ENCODE data around the gene TATDN2.
"Not testable (repeated sequence)": the region's sequence is repeated elsewhere in the genome, so short reads cannot be mapped to it uniquely, and the experiment has no call there.

TATDN2 gene

GRCh38 chr3:10260211-10260701, 12.0 kb downstream of the TATDN2 start:
- Mint-ChIP-seq H3K36me3 (ENCODE audit: low read depth) (peaks cover 65% of the 10 kb centered on the region), H3K27me3 (ENCODE audit: low read depth) (no peaks in the 10 kb centered on the region), H3K27ac (no peak overlapping the region), H3K4me3 (no peak overlapping the region), H3K4me1 (peaks cover 22% of the 10 kb centered on the region), H3K9me3 (no peaks in the 10 kb centered on the region)
- TF ChIP-seq CTCF (IDR thresholded peaks at IDR 0.05; ENCODE audit: unreplicated experiment in 3 of 3) = no peak

- Mint-ChIP-seq H3K4me1 (peaks cover 27% of the 10 kb centered on the region), H3K36me3 (ENCODE audit: low read depth) (peaks cover 60% of the 10 kb centered on the region), H3K27me3 (ENCODE audit: low read depth) (no peaks in the 10 kb centered on the region), H3K9me3 (no peaks in the 10 kb centered on the region), H3K27ac (peak overlapping the region; percentile 6 to 56 (median 34)), H3K4me3 (no peak overlapping the region)
- no peak for TF ChIP-seq CTCF (IDR thresholded peaks at IDR 0.05; ENCODE audit: unreplicated experiment in 3 of 3)
Measured at GRCh38 chr3:10262027-10262426, 13.8 kb downstream of the TATDN2 start.

DNA sequence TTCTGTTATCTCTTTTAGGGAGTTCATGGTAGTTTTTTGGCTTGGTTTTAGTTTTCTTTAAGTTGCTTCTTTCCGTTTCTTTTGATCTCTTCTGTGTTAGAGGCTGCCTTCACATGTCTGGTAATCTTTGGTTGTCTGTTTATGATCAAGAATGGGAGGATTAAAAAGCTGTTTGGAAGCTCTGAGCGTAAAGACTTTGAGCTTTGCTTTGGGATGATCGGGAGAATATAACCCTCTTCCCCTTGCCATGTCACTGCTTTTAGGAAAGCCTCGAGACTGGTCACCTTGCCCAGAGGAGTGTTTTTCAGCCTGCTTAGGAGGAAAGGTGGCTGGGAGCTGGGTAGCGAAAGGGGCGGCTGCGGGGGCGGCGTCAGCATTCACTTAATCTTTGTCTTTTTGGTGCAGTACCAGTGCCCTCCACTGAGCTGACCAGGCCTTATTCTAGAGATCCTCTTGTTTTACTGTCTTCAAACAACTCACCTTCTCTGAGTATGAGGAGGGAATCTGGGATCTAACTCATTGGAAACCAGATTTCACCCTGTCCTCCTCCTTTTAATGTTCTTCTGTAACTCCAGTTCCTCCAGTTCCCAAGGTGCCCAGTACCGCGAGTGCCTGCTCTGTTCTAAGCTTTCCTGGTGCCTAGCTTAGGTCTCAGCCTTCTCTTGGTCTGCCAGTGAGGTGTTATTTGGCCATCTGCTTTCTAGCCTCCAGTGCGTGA, 15.5 kb downstream of the TATDN2 start:
- Mint-ChIP-seq H3K27ac (peak overlapping the region; percentile 56 to 79 (median 75)), H3K9me3 (no peaks in the 10 kb centered on the region), H3K36me3 (ENCODE audit: low read depth) (peaks cover 63% of the 10 kb centered on the region), H3K4me3 (peak overlapping the region in 1 of 3 experiments; percentile 3), H3K4me1 (peaks cover 27% of the 10 kb centered on the region), H3K27me3 (ENCODE audit: low read depth) (no peaks in the 10 kb centered on the region)
- peak; percentile 50 to 57 (median 51) for TF ChIP-seq CTCF (IDR thresholded peaks at IDR 0.05; ENCODE audit: unreplicated experiment in 3 of 3)

DNA sequence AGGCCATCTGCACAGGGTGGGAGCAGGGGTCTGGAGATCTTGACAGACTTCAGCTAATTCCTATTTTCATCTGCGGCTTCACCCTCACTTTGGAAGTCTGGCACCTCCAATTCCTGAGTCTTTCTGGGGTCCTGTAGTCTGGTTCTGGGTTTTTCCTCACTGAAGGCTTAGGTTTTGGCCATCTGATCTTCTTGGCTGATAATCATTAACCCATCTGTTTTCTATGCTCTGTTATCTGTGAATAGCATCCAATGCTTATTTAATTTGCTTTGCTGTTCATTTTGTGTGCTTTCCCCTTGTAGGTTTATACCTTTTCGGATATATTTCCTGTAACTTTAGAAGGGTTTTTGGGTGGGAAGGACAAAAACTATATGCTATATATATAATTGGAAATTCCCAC, 17.6 kb downstream of the TATDN2 start:
- no peak for TF ChIP-seq CTCF (IDR thresholded peaks at IDR 0.05; ENCODE audit: unreplicated experiment in 3 of 3)
- H3K4me3 Mint-ChIP-seq = no peak overlapping the region
- no peaks in the 10 kb centered on the region for H3K9me3 Mint-ChIP-seq
- H3K27ac Mint-ChIP-seq = peak overlapping the region in 2 of 3 experiments; percentile 18 to 63
- H3K4me1 Mint-ChIP-seq = peaks cover 27% of the 10 kb centered on the region
- no peaks in the 10 kb centered on the region for H3K27me3 Mint-ChIP-seq (ENCODE audit: low read depth)
- peaks cover 61% of the 10 kb centered on the region for H3K36me3 Mint-ChIP-seq (ENCODE audit: low read depth)

DNA sequence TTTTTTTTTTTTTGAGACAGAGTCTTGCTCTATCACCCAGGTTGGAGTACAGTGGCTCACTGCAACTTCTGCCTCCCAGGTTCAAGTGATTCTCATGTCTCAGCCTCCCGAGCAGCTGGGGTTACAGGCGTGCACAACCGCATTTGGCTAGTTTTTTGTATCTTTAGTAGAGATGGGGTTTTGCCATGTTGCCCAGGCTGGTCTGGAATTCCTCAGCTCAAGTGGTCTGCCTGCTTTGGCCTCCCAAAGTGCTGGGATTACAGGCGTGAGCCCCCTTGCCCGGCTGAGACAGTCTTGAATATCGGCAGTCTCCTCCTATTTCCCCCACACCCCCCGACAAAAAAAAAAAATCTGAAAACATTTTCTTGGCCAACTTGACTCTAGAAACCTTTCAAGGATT, 18.7 kb downstream of the TATDN2 start:
- H3K27ac Mint-ChIP-seq; H3K27me3 Mint-ChIP-seq (ENCODE audit: low read depth); H3K4me3 Mint-ChIP-seq; H3K9me3 Mint-ChIP-seq: not testable (repeated sequence)
- peaks cover 22% of the 10 kb centered on the region for H3K4me1 Mint-ChIP-seq
- peaks cover 58% of the 10 kb centered on the region for H3K36me3 Mint-ChIP-seq (ENCODE audit: low read depth)

GRCh38 chr3:10268116-10268515, 19.9 kb downstream of the TATDN2 start:
- no peak for TF ChIP-seq CTCF (IDR thresholded peaks at IDR 0.05; ENCODE audit: unreplicated experiment in 3 of 3)
- H3K27me3 Mint-ChIP-seq (ENCODE audit: low read depth) = no peaks in the 10 kb centered on the region
- H3K9me3 Mint-ChIP-seq = no peaks in the 10 kb centered on the region
- H3K27ac Mint-ChIP-seq = no peak overlapping the region
- H3K4me3 Mint-ChIP-seq = no peak overlapping the region
- peaks cover 21% of the 10 kb centered on the region for H3K4me1 Mint-ChIP-seq
- H3K36me3 Mint-ChIP-seq (ENCODE audit: low read depth) = peaks cover 51% of the 10 kb centered on the region

All from nephron (organoid).